ENCODE results near the gene OSBPL8. TPM values are rescaled to one million over a fixed set of nuclear protein-coding genes. Genes with fewer than 3 reads are reported as not detected.

The OSBPL8 gene
- total and polyA plus RNA-seq, 2 of the 8 experiments (the other 6 are each of a cell fraction or from before 2014, with no cell fraction given) = 10.9 to 81.1 TPM

DNA sequence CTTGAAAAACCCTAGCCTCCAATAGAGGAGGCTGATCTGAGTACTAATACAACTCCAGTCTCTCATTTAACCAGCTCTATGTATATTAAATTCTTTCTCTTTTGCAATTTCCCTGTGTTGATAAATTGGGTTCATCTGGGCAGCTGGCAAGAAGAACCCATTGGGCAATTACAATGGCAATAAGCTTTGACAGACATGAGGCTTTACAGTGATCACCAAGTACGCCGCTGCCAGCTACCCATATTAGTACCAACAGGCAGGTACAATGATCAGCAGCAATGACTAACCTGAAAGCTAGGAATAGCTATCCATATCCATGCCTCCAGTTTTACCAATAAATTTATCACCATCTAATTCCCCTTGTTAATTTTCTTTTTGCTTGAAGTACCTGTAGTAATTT is 54.5 kb downstream of the OSBPL8 start:
- Histone ChIP-seq H4K5ac (ENCODE audit: insufficient read length, low read depth, low read length) (no peak overlapping the region), H2AK5ac (ENCODE audit: low read depth, low read length) (no peak overlapping the region), H3K56ac (replicated peaks; ENCODE audit: insufficient read length, low read depth, low read length) (no peak overlapping the region), H3K23ac (ENCODE audit: insufficient read length) (no peak overlapping the region), H3K36me3 (ENCODE audit: control insufficient read depth in 2 of 4, insufficient read depth in 4 of 4, low read length in 3 of 4) (peaks cover 0 to 4% (median 0%) of the 10 kb centered on the region in 4 experiments; a peak in 1 of 8 replicates), H3K18ac (ENCODE audit: extremely low read depth, low read length) (no peak overlapping the region), H3K79me2 (ENCODE audit: control insufficient read depth in 1 of 2, insufficient read depth in 2 of 2, low read length in 2 of 2) (peaks cover 0 to 27% of the 10 kb centered on the region in 2 experiments; a peak in 2 of 4 replicates), H3K23me2 (ENCODE audit: low read depth, low read length) (no peaks in the 10 kb centered on the region), H2BK12ac (ENCODE audit: low read depth, low read length) (no peak overlapping the region), H3K4ac (replicated peaks; ENCODE audit: insufficient read length, low read depth, low read length) (no peak overlapping the region), H2AFZ (ENCODE audit: low read length) (no peak overlapping the region), H2BK15ac (ENCODE audit: low read length) (no peak overlapping the region), H4K91ac (replicated peaks; ENCODE audit: insufficient read length, low read length) (no peak overlapping the region), H2BK20ac (ENCODE audit: low read length) (no peak overlapping the region), H3K14ac (ENCODE audit: insufficient read length) (no peak overlapping the region), H3K79me1 (ENCODE audit: low read depth, low read length) (no peaks in the 10 kb centered on the region; the same call in 1 of the 2 replicates), H3K9ac (replicated peaks in 1 of 4; ENCODE audit: extremely low read depth in 1 of 4, low read depth in 3 of 4, low read length in 3 of 4) (no peak overlapping the region), H3K27ac (ENCODE audit: low read depth, low read length) (no peak overlapping the region), H3K4me3 (ENCODE audit: extremely low read depth in 1 of 4, insufficient read depth in 2 of 4, low read depth in 3 of 4, low read length in 4 of 4) (no peak overlapping the region), H3K4me1 (replicated peaks in 1 of 4; ENCODE audit: control insufficient read depth in 3 of 4, insufficient read depth in 4 of 4, low read length in 3 of 4) (no peaks in the 10 kb centered on the region), H4K20me1 (replicated peaks in 1 of 2; ENCODE audit: control insufficient read depth in 1 of 2, insufficient read depth in 2 of 2, low read length in 2 of 2) (no peaks in the 10 kb centered on the region), H3K4me2 (ENCODE audit: insufficient read depth in 1 of 2, low read depth in 2 of 2, low read length in 2 of 2) (no peak overlapping the region), H3K9me3 (ENCODE audit: insufficient read depth in 2 of 2, low read depth in 1 of 2, low read length in 1 of 2) (no peaks in the 10 kb centered on the region; a peak in 1 of 4 replicates), H3K27me3 (replicated peaks in 1 of 4; ENCODE audit: control insufficient read depth in 3 of 4, extremely low read depth in 1 of 4, insufficient read depth in 3 of 4, low read length in 3 of 4) (no peaks in the 10 kb centered on the region), H2BK120ac (replicated peaks; ENCODE audit: low read depth, low read length) (no peak overlapping the region), H2BK5ac (ENCODE audit: low read depth, low read length) (no peak overlapping the region), H4K8ac (ENCODE audit: extremely low read depth, insufficient read depth, low read length) (no peak overlapping the region)
- CTCF ChIA-PET (ENCODE audit: partially characterized antibody) = no interaction called here
- POLR2A ChIA-PET (ENCODE audit: partially characterized antibody) = no interaction called here
- TF ChIP-seq TAF7 (optimal IDR thresholded peaks at IDR 0.05; ENCODE audit: borderline replicate concordance, low read depth, low read length) (no peak), CHD2 (IDR thresholded peaks at IDR 0.05; ENCODE audit: low read length) (no peak), NANOG (IDR thresholded peaks at IDR 0.05; ENCODE audit: insufficient read depth, low read depth, low read length, poor library complexity, severe bottlenecking) (no peak), CREB1 (IDR thresholded peaks at IDR 0.05) (no peak), BCL11A (IDR thresholded peaks at IDR 0.05; ENCODE audit: low read depth in 2 of 2, low read length in 2 of 2) (no peak), CTBP2 (IDR thresholded peaks at IDR 0.05; ENCODE audit: borderline replicate concordance, insufficient read depth, insufficient read length, low read length) (no peak), KDM4A (IDR thresholded peaks at IDR 0.05; ENCODE audit: low read depth, low read length, severe bottlenecking) (no peak)
- FAIRE-seq = no peak
- 100% methylated on average over 2 of the region's 2 CpGs; no CpG with 5 or more reads in 1 of the 2 experiments for WGBS, 2 experiments (ENCODE audit: extremely low coverage in 1 of 2, insufficient coverage in 1 of 2, insufficient read length in 1 of 2, insufficient replicate concordance in 2 of 2, low coverage in 1 of 2, low lambda C conversion rate in 2 of 2, missing lambda C conversion rate in 1 of 2)
- DNase-seq (ENCODE audit: low read depth in 1 of 2, low spot score in 2 of 2) = no peak

Measured in H1 (cell line).